Natural killer cell (primary cell): ENCODE data around the gene MON1B. TPM values are rescaled to one million over a fixed set of nuclear protein-coding genes. Genes with fewer than 3 reads are reported as not detected.

ENCODE experiments used
- ATAC-seq, 3 donors: fragments of 150-1000 bp in 2 of 3; fragments of 200-7000 bp in 1 of 3; cut with Tn5 transposase; 1 replicate in 1 of 3; 2 replicates in 2 of 3; pipeline ENCODE4 v1.10.0; 2021; ENCODE audit warnings: mild to moderate bottlenecking in 2 of 3, moderate library complexity in 2 of 3
- DNase-seq, 2 donors: peaks; one replicate each; pipeline versions ENCODE4 v3.0.0 to v3.0.0-alpha.2; 2013 to 2021; ENCODE audit warnings: mixed read lengths in 1 of 2
- H3K27ac ChIP-seq: one replicate; pipeline ENCODE4 v1.5.1; 2013; ENCODE audit warnings: mild to moderate bottlenecking, low read length
- H3K27me3 ChIP-seq: one replicate; pipeline ENCODE4 v1.6.1; 2013; ENCODE audit warnings: low read length; ENCODE audit not compliant: control insufficient read depth, insufficient read depth
- H3K36me3 ChIP-seq: one replicate; pipeline ENCODE4 v1.6.1; 2013; ENCODE audit warnings: low read length; ENCODE audit not compliant: control insufficient read depth, insufficient read depth
- H3K4me1 ChIP-seq: one replicate; pipeline ENCODE4 v1.6.1; 2013; ENCODE audit warnings: low read length; ENCODE audit not compliant: control insufficient read depth, insufficient read depth
- H3K4me3 ChIP-seq: one replicate; pipeline ENCODE4 v1.5.1; 2013; ENCODE audit warnings: low read length
- H3K9me3 ChIP-seq: one replicate; pipeline ENCODE4 v1.6.1; 2013; ENCODE audit warnings: low read length; ENCODE audit not compliant: control insufficient read depth, insufficient read depth
- H3K27ac Mint-ChIP-seq, 2 donors: one replicate each; pipeline ENCODE4 v1.8.0; 2022; ENCODE audit warnings: mild to moderate bottlenecking in 2 of 2, mixed read lengths in 2 of 2, moderate library complexity in 1 of 2
- H3K27me3 Mint-ChIP-seq, 2 donors: one replicate each; pipeline ENCODE4 v1.8.0; 2022; ENCODE audit warnings: low read depth in 2 of 2, mixed read lengths in 2 of 2
- H3K36me3 Mint-ChIP-seq: one replicate; pipeline ENCODE4 v1.8.0; 2022; ENCODE audit warnings: mixed read lengths
- H3K4me1 Mint-ChIP-seq, 2 donors: one replicate each; pipeline ENCODE4 v1.8.0; 2022; ENCODE audit warnings: mixed read lengths in 2 of 2
- H3K4me3 Mint-ChIP-seq: one replicate; pipeline ENCODE4 v1.8.0; 2022; ENCODE audit warnings: mild to moderate bottlenecking, moderate library complexity, mixed read lengths
- H3K9me3 Mint-ChIP-seq, 2 donors: one replicate each; pipeline ENCODE4 v1.8.0; 2022; ENCODE audit warnings: mixed read lengths in 2 of 2
- CTCF ChIP-seq: fragments of 200-600 bp; IDR thresholded peaks from one replicate; pipeline ENCODE4 v1.8.0; 2022; ENCODE audit warnings: antibody characterized with exemption
- WGBS: methylation state at CpG from one replicate; pipeline ENCODE4 v1.1.7; 2013; ENCODE audit warnings: missing lambda C conversion rate; ENCODE audit not compliant: insufficient coverage; 5-methylcytosine and 5-hydroxymethylcytosine counted together
- intact Hi-C: fragments of 100-400 bp; cut with micrococcal nuclease; formaldehyde crosslinking; loops from one replicate; pipeline ENCODE4 v1.14.2; 2022
- total RNA-seq, 4 donors: library from RNA; stranded (reverse); fragments of 120-200 nt in 1 of 4; gene quantifications; one replicate each; pipeline versions ENCODE4 v1.2.3 to v1.2.4, GENCODE V29; 2013 to 2022

MON1B gene
- total RNA-seq = 10 to 100 TPM; 88.6 to 97.8 (median 91.1) TPM
- total RNA-seq (2013) = 18.9 TPM

DNA sequence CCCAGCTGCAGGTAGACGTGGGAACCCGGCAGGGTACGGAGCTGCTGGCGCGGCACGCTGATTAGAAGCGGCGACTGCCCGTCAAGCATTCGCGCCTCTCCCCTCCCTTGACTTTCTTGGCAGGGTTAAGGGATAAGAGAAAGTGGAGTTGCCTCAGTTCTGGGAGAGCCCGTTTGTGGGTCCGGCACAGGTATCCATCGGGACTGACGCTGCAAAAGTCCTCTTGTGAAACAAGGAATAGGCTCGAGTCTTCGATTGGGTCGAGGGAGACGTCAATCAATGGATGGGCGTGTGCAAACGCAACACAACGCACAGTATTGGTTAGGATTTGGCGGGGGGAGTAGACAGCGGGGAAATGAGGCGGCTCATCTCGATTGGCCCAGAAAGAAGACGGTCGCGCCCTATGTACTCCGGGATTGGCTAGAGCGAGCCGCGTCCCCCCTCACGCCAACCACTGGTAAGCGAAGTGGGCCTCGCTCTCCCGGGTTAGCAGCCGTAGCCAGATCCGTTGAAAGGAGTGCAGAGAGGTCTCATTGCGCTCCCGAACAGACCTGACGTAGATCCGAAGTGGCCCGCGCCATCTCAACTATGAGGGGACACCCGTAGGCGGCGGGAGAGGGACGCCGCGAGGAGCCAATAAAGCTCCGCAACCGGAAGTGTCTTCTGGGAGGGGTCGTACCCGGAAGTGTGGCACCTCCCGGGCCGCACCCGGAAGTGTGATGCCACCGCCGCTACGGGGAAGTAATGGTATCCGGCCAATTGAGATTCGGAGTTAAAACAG is at the start of gene MON1B:
Gene MON1B (plus strand): TSS at position 713 of the 781 bp plus-strand sequence. CDS start 296 bp downstream, outside the sequence.
- peaks cover 17% of the 10 kb centered on the region for H3K4me1 ChIP-seq
- peaks cover 0 to 4% of the 10 kb centered on the region in 2 donors for H3K9me3 Mint-ChIP-seq
- peak within 1 kb of the TSS; percentile 72 for H3K4me3 ChIP-seq
- WGBS = under 1% methylated on average over 63 of the region's 63 CpGs
- peaks cover 24% of the 10 kb centered on the region for H3K36me3 ChIP-seq
- no peak for TF ChIP-seq CTCF
- no peaks in the 10 kb centered on the region for H3K36me3 Mint-ChIP-seq
- peaks cover 4 to 6% of the 10 kb centered on the region in 2 donors for H3K27me3 Mint-ChIP-seq
- peaks cover 46 to 54% of the 10 kb centered on the region in 2 donors for H3K4me1 Mint-ChIP-seq
- H3K27ac Mint-ChIP-seq = peak within 1 kb of the TSS; percentile 94 to 100
- intact Hi-C loops = loop anchor here (1.0 kb wide), 1 partner anchor 22 kb away; no protein-coding TSS in a partner anchor
- H3K4me3 Mint-ChIP-seq = peak within 1 kb of the TSS; percentile 98
- DNase-seq (peak; percentile 92 to 98), ATAC-seq (peak; percentile 91 to 98 (median 92))
- H3K27me3 ChIP-seq = no peaks in the 10 kb centered on the region
- H3K9me3 ChIP-seq = no peaks in the 10 kb centered on the region
- H3K27ac ChIP-seq = peak within 1 kb of the TSS; percentile 91

- no peak overlapping the region for H3K4me3 ChIP-seq
- intact Hi-C loops = no loop called here
- no peak for DNase-seq
- no peak overlapping the region for H3K27ac ChIP-seq
- H3K9me3 ChIP-seq = no peaks in the 10 kb centered on the region
- no peaks in the 10 kb centered on the region for H3K4me1 ChIP-seq
- Mint-ChIP-seq H3K4me1 (no peaks in the 10 kb centered on the region), H3K27me3 (peaks cover 8 to 18% of the 10 kb centered on the region in 2 donors), H3K9me3 (peaks cover 3 to 7% of the 10 kb centered on the region in 2 donors), H3K27ac (no peak overlapping the region), H3K4me3 (no peak overlapping the region), H3K36me3 (no peaks in the 10 kb centered on the region)
- no peaks in the 10 kb centered on the region for H3K27me3 ChIP-seq
- H3K36me3 ChIP-seq = no peaks in the 10 kb centered on the region
- ATAC-seq = no peak
- TF ChIP-seq CTCF = no peak
Observed at GRCh38 chr16:77143364-77143763, 47.6 kb upstream of the MON1B start.

- no peaks in the 10 kb centered on the region for H3K36me3 ChIP-seq
- H3K27ac Mint-ChIP-seq = no peak overlapping the region
- H3K4me1 Mint-ChIP-seq = no peaks in the 10 kb centered on the region
- H3K27me3 ChIP-seq = no peaks in the 10 kb centered on the region
- TF ChIP-seq CTCF = no peak
- no peak overlapping the region for H3K4me3 Mint-ChIP-seq
- DNase-seq = no peak
- no peak overlapping the region for H3K4me3 ChIP-seq
- H3K27me3 Mint-ChIP-seq = peaks cover 8 to 21% of the 10 kb centered on the region in 2 donors
- WGBS = 66% methylated on average over 4 of the region's 4 CpGs
- intact Hi-C loops = no loop called here
- peaks cover 3 to 5% of the 10 kb centered on the region in 2 donors for H3K9me3 Mint-ChIP-seq
- no peaks in the 10 kb centered on the region for H3K36me3 Mint-ChIP-seq
- H3K4me1 ChIP-seq = no peaks in the 10 kb centered on the region
- no peak overlapping the region for H3K27ac ChIP-seq
- no peak for ATAC-seq
- H3K9me3 ChIP-seq = no peaks in the 10 kb centered on the region
Observed at GRCh38 chr16:77148121-77148520, 42.9 kb upstream of the MON1B start.
